Skin of body (tissue), 2 donors: ENCODE measurements around the gene SFSWAP. TPM values are rescaled to one million over a fixed set of nuclear protein-coding genes. Genes with fewer than 3 reads are reported as not detected.
"Not testable (repeated sequence)": the region's sequence is repeated elsewhere in the genome, so short reads cannot be mapped to it uniquely, and the experiment has no call there.

Source experiments
- DNase-seq: peaks from one replicate; lab custom pipeline; 2025; lab: John Stamatoyannopoulos, UW
- total RNA-seq: library from RNA; depleted of rRNA; stranded (reverse); fragments of >200 nt; gene quantifications from one replicate; pipeline ENCODE4 v1.2.3, GENCODE V29; 2014

Gene SFSWAP
- total RNA-seq, 1 donor from 2014 or later, result 29.2 TPM

DNA sequence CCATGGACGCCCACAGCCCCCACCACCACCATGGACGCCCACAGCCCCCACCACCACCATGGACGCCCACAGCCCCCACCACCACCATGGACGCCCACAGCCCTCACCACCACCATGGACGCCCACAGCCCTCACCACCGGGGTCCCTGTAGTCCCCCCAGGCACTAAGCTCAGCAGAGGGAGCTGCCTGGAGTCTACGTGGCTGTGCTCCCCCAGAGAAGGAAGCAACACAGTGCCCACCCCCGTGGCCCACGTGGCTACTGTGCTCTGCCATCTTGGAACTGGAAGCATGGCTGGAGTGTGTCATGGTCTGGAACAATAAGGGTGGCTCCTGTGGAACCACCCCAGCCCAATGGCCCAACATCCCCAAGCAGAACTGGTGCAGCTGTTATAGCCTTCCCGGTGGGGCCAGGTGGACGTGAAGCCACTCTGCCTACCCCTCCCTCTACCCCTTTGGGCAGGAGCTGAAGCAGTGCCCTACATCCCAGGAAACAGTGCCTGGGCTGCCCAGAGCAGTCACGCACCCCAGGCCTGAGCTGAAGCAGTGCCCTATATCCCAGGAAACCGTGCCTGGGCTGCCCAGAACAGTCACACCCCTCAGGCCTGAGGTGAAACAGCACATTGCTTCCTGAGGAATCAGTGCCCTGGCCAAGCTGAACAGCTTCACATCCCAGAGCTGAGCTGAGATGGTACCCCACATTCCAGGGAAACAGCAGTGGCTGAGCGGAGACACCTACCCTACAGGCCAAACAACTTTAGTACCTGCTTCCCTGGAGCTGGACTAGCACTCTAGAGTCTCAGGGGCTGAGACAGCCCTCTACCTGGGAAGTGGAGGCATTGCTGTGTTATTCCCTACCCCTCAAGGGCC is 9.0 kb upstream of the SFSWAP start:
- DNase-seq, result no peak

DNA sequence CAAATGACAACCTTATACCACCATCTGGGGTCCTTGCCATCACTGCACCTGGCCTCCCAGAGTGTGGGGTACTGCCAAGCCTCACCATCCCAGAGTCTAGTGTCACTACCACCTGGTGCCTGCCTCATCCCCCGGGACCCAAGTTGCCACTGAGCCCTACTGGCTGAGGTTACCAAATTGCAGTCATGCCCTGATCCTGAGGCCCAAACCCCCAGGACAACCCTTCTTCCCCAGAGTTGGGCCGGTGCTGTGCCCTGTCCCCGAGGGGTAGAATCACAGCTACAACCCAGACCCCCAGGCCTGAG is 8.4 kb upstream of the SFSWAP start:
- DNase-seq, result no peak

DNA sequence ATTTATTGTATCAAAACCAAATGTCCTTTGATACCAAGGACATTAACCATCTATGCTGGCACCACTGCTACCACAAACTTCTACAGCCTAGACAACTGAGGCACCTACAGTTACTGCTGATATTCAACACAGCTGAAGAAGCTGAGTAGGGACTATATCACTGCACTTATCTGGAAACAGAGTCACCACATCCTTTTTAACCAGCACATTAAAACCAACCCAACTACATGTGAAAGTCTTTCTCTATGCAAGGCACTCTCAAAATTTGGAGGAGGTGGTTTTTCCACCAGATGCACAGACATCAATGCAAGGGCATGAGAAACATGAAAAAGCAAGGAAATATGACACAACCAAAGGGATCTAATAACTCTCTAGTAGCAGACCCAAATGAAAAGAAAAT is 7.7 kb upstream of the SFSWAP start:
- no peak for DNase-seq

DNA sequence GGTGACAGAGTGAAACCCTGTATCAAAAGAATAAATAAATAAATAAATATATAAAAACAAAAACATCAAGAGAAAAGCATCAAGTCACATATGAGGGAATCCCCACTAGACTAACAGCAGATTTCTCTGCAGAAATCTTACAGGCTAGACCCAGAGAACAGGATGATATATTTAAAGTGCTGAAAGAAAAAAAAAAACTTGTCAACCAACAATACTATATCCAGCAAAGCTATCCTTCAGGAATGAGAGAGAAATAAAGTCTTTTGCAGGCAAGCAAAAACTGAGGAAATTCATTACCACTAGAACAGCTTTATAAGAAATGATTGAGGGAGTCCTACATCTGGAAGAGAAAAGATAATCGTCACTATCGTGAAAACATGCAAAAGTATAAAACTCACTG is 6.4 kb upstream of the SFSWAP start:
- DNase-seq, result no peak

DNA sequence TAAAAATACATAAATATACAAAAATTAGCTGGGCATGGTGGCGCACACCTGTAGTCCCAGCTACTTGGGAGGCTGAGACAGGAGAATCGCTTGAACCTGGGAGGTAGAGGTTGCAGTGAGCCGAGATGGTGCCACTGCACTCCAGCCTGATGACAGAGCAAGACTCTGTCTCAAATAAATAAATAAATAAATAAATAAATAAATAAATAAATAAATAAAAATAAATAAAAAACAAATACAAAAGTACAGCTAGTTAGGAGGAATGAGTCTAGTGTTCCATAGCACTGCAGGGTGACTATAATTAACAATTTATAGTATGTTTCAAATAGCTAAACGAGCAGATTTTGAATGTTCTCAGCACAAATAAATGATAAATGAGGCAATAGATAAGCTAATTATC is 4.2 kb upstream of the SFSWAP start:
- not testable (repeated sequence) for DNase-seq

DNA sequence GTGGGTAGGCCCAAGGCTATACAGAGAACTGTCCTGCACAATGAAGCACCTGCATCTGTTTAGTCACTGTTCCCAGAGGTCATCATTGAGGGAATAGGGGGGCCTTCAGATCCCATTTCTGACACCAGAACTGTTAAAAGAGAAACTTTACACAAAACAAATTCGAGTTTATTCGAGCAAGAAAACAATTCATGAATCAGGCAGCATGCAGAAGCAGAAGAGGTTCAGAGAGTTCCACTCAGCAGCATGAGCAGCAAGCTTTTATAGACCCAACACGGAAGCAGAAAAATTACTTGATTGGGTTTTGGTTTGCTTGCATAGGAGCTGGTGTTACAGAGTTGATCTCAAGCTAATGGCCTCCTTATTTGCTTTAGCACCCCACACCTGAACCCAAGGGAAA is 1.7 kb upstream of the SFSWAP start:
- no peak for DNase-seq

DNA sequence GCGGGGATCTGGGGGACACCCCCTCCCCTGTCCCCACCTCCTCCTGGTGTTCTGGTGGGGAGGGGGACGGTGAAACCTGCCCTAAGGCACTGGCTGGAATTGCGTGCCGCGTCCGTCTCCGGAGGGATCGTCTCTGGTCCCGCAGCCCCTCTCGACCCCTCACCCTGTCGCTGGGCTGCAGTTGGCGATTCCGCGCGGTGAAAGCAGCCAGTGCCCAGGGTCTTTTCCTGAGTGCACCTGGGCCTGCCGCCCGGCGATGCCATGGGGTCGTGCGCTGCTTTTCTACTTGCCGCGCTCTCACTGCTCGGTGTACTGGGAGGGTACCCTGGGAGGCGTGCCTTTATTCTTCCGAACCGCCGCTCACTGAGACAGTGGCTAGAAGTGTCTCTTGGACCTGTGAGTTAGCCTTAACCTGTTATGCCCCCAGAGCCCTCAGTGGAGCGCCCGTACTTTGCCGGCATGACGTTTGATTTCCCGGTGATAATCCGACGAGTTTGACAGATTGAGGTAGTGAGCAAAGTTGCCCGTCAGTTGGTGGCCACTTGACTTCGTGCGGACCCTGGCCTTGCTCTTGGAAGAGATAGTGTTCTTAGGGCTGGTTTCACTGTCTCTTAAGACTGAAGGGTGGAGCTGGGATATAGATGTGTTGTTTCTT is 788 bp downstream of the SFSWAP start:
- DNase-seq, result no peak

DNA sequence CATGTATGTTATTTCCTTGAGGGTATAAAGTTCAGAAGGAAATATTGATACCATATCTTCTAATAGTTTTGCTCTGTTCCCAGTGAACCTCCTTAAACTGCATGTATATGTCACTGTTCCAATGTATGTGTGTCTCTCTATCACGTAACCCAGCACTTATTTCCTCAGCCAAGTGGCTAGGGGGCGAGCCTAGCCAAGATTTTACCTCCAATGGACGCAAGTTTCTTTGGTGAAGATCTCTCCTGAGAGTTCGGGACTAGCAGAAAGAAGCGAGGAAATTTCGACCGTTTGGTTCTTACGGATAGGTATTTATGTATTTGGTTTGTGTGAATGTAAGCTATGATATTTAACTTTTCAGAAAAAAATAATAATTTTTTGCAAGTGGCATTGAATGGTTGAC is 2.5 kb downstream of the SFSWAP start:
- DNase-seq, result no peak

DNA sequence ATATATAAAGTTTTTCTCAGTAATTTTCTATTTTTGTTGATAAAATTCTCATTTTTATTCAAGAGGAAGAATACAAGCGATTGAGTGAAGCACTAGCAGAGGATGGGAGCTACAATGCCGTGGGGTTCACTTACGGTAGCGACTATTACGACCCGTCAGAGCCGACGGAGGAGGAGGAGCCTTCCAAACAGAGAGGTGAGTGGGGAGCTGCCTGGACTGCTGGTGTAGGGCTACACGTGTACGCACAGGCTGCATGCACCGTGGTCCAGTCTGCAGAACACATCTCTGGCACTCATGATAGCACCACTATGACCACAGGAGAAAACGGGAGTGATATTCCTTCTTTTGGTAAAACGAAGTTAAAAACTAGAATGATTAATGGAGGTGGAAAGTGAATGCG is 3.9 kb downstream of the SFSWAP start:
- DNase-seq, result no peak

DNA sequence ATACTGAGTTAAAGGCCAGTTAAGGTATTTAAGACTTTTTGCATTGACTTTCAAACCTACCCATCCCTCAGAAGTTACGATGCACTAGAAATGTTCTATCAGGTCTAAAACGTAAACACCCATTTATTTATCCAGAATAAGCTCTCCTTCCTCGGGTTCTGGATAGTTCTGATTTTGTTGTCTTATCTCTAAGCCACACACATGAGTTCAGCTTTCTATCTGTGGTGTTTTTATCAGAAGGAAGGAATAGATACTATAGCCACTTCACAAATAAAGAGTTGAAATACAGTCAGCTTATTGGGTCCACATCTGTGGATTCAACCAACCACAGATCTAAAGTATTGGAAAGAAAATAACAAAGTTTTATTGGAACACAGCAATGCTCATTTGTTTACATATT is 5.4 kb downstream of the SFSWAP start:
- DNase-seq, result no peak

DNA sequence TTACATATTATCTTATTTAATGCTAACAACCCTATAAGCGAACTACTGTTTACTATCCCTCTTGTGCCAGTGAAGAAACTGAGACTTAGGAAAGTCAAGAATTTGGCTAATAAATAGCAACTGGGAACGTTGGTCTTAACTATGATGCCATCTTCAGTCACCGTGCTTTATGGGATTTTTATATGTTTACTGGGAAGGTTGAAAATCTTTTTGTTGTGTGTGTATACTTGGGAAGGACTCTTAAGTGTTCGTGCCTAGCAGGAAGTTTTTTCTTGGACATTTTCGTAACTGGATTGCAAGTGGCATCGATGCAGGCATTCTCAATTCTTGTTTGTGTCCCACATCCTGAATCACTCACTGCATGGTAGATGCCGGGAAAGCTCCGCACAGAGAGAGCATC is 9.4 kb downstream of the SFSWAP start:
- DNase-seq, result no peak

DNA sequence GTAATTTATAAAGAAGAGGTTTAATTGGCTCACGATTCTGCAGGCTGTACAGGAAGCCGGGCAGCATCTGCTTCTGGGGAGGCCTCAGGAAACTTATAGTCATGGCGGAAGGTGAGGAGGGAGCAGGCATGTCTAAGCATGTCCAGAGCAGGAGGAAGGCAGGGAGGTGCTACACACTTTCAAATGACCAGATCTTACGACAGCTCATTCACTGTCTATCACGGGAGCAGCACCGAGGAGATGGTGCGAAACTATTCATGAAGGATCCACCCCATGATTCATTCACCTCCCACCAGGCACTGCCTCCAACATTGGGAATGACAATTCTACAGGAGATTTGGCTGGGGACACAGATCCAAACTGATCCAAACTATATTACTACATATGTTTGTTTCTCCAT is 10.0 kb downstream of the SFSWAP start:
- DNase-seq, result no peak

DNA sequence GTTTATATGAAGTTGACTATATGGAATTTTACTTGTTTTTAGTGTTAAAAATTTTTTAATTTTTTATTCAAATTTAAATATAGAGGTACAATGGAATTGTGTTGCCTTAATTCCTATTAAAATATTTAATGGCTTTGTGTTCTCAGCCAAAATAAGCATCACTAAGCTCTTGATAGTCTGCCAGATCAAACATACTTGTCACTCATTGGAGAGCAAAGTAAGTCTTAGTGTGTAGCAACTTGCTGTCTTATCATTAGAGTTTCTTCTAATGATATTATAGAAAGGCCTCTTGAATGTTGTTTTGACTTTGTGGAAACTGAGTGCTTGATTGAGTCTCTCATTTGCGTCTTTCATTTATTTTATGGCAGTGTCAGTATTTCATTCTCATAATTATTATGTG is 10.7 kb downstream of the SFSWAP start:
- DNase-seq, result no peak

DNA sequence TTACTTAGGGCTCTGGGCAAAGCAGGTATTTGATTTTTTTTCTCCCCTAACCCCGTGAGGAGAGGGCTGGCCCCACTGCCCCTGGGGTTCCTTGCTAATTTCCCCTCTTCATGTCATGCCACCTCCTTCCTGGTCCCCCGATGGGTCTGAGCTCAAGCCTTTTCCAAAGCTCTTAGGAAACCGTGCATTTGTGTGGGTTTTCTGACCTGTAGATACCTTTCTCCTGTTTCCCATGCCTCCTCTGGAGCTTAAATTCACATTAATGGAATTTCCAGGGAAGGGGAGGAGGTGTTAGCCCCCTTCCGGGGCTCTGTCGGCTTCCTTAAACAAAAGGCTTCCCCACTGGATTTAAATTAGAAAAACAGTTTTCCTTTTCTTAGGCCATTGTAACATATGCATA is 12.6 kb downstream of the SFSWAP start:
- no peak for DNase-seq

DNA sequence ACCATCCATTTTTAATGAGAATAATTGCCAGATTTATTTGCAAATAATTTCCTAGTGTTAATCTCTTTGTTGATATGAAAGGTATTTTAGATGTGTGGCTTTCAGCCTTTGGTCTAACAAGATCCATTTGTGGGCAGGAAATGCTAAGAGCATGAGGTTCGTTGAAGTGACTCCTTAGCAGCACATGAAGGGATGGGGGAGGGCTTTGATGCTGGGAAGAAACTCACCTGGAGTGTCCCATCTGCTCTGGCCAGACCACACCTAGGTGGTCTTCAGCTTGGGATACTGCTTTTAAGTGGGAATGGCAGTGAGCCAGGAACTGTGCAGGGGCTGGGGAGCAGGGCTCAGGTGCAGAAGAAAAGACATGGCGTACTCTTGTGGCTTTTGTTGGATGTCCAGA is 13.6 kb downstream of the SFSWAP start:
- DNase-seq, result no peak

DNA sequence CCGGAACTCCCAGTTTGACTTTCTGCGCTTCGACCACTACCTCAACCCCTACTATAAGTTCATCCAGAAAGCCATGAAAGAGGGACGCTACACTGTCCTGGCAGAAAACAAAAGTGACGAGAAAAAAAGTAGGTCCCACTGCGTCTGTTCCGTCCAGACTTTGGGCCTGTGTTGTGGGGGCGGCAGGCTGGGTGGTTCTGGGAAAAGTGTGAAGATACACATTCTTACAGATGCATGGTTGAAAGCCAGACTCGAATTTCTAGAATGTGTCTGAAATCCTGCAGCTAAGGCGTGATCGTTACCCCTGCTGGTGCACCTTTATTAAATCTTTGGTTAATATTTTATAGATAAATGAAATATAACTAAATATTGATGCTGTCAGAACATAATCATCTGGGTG is 14.6 kb downstream of the SFSWAP start:
- no peak for DNase-seq

DNA sequence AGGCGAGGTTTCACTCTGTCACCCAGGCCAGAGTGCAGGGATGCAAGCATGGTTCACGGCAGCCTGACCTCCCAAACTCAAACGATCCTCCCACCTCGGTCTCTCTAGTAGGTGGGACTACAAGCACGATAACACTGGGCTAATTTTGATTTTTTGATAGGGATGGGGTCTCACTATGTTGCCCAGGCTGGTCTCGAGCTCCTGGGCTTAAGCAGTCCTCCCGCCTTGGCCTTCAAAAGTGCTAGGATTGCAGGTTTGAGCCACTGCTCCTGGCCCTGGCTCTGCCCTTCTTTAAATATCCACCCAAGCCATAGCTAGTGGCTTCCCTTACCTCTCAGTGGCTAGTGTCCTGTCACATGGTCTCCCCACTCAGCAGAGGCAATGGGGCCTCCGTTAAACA is 17.8 kb downstream of the SFSWAP start:
- DNase-seq, result no peak

DNA sequence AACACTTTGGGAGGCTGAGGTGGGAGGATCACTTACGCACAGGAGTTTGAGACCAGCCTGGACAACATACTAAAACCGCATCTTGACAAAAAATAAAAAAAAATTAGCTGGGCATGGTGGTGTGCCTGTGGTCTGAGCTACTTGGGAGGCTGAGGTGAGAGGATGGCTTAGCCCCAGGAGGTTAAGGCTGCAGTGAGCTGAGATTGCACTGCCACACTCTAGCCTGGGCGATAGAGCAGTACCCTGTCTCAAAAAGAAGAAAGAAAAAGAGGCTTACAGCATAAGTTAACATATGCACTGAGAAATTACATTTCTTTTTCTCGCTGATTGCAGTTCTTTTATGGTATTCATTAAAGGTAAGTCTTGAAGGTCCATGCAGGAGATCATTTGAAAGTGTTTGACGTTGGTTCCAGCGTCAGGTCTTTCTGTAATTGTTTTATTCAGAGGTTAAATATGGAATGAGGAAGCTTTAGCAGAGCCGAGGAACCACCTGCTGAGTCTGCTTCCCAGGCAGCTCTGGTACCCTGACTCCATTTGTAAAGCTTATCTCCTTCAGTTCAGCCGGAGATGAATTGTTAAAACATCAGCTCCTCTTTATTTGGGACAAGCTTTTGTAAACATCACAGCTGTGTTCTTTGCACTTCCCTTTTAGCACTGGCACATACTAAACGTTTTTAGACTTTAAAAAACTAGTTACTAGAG is 18.5 kb downstream of the SFSWAP start:
- no peak for DNase-seq

DNA sequence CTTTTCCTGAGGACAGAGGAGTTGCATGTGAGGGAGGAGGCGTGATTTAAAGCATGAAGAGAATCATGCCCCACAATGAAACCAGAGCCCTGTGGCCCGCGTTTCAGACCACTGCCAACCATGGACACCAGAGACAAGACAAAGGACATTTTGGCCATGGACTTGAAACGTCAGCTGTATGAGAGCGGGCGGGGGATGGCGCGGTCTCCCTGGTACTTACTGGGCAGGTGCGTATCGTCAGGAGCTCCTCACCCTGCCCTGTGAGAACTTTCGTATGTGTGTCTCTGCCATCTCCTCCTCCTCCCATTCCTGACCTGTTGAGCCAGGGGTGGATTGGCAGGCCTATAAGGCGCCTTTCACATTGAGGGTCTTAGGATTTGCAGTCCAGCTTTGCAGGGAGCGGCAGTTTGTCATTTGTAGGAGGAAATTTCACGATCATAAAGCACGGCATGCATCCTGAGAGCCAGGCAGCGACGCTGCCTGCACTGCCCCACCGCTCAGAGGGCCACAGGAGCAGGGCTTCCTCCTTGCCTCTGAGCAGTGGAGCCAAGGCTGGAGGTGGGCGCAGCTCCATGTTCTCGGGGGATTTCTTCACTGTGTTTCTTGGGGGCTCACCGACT is 22.2 kb downstream of the SFSWAP start:
- DNase-seq, result no peak

DNA sequence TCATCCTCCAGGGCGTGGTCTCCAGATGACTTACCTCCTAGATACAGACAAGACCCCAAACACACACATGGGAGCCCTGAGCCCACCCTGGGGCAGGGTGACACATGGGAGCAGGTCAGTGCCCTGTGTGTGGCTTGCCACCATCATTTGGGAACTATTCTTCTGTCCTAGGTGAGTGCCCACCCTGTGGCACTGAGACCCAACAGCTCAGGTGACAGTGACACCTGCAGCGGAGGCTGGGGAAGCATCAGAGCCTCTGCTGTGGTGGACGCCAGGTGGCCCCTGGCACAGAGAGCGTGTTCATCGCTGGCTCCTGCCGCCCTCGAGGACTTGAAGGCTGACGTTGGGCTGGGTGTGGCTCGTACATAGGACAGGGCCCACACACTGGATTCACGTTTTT is 23.0 kb downstream of the SFSWAP start:
- no peak for DNase-seq

DNA sequence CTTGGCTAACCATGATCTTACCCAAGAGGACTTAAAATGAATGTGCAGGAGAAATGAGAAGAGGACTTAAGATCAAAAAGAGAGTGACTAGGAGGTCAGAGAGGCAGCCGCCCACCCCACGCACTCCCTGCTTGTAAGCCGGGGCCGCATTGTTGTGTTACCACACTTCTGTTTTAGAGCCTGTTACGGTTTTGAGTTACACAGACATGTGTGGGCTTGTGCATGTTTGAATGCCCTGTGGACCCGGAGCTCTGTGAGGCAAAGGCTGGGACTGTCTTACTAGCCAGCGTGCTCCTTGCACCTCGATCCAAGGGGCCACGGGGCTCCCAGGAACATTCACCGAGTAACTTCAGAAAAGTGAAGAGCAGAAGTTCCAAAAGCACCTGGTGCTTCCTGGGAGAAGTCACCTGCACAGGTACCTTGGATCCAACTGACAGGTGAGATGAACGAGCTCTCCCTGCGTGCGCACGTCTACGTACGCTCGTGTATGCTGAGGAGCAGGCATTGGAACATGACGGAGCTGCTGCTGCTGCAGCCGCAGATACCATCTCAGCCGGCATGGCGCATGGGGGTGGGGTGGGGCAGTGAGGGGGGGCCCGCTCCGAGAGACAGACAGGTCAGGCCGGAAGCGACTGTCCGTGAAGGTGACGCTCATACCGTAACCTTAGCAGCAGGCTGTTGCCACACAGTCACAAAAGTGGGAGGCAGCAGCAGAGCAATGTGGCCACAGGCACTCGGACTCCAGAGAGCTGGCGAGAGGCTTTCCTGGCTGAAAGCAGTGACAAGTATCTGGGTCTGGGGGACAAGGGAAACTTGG is 23.7 kb downstream of the SFSWAP start:
- no peak for DNase-seq

DNA sequence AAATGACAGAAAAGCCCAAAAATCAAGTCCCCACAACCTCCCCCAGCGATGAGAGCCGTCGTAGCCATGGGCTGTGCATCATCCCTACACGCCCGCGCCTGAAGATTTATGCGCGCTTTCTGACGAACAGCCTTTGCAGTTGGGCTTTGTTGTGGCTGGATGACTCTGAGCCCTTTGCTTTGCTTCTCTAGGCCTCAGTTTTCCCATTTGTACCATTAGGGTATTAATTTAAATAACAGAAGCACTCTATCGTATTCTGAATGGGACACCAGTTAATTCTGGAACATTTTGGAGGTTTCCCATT is 24.2 kb downstream of the SFSWAP start:
- DNase-seq, result no peak
